Upper lobe of left lung (tissue), 4 donors: ENCODE data around the gene NEURL1.

ENCODE experiments used
- CTCF ChIP-seq, 6 experiments: fragments of 450-650 bp in 4 of 6; fragments of 200-600 bp in 2 of 6; sonication (generic) in 2 of 6; IDR thresholded peaks; one replicate each; pipeline ENCODE4 v1.5.1; 2016 to 2019; ENCODE audit warnings: antibody characterized with exemption in 6 of 6
- POLR2A ChIP-seq, 4 donors: fragments of 450-650 bp; IDR thresholded peaks; one replicate each; pipeline ENCODE4 v1.5.1; 2016 to 2017; ENCODE audit warnings: antibody characterized with exemption in 4 of 4, mild to moderate bottlenecking in 2 of 4

- TF ChIP-seq CTCF (IDR thresholded peaks at IDR 0.05) (no peak), POLR2A (IDR thresholded peaks at IDR 0.05) (no peak)
These were observed 1.8 kb downstream of the NEURL1 start for GRCh38 chr10:103495321-103495720.
